Epidermal melanocyte (primary cell): ENCODE data around the gene TBC1D30.
A peak's percentile ranks its signal among the peaks of the same experiment; 100 is the strongest.
"Not testable (repeated sequence)": the region's sequence is repeated elsewhere in the genome, so short reads cannot be mapped to it uniquely, and the experiment has no call there.

Experiments used
- DNase-seq: peaks from one replicate; pipeline ENCODE4 v3.0.0; 2011; ENCODE audit warnings: low spot score; ENCODE audit not compliant: insufficient read length

TBC1D30 gene

DNA sequence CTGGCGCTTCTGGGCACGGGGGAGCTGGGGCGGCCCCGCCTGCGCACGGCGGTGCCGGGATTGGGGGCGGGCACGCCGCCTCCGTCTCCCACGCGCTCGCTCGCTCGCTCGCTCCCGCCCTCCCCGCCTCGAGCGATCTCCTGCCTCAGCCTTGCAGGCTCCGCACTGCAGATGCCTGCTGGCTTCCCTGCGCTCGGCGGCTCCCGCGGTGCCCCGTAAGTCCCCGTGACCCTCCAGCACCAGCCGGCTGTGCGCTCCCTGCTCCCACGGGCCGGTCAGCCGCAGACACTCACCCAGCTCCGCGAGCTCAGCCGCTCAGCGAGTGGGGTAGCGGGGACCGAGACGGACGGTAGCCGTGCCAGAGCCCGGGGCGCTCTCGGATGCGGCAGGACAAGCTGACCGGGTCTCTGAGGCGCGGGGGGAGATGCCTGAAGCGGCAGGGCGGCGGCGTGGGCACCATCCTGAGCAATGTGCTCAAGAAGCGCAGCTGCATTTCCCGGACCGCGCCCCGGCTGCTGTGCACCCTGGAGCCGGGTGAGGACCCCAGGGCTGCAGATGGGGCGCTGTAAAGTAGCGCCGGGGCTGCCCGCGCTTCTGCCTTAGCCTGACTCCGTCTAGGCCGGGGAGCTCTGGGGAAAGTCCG lies at the start of gene TBC1D30:
Gene TBC1D30 (plus strand): TSS at position 148 of the 643 bp plus-strand sequence. CDS start 233 bp downstream, at position 381.
- DNase-seq: no peak

GRCh38 chr12:64775147-64775736 lies 49.2 kb upstream of the TBC1D30 start:
- not testable (repeated sequence) for DNase-seq

GRCh38 chr12:64779354-64779974 lies 45.0 kb upstream of the TBC1D30 start:
- DNase-seq: no peak

GRCh38 chr12:64780132-64780530 lies 44.3 kb upstream of the TBC1D30 start:
- no peak for DNase-seq

DNA sequence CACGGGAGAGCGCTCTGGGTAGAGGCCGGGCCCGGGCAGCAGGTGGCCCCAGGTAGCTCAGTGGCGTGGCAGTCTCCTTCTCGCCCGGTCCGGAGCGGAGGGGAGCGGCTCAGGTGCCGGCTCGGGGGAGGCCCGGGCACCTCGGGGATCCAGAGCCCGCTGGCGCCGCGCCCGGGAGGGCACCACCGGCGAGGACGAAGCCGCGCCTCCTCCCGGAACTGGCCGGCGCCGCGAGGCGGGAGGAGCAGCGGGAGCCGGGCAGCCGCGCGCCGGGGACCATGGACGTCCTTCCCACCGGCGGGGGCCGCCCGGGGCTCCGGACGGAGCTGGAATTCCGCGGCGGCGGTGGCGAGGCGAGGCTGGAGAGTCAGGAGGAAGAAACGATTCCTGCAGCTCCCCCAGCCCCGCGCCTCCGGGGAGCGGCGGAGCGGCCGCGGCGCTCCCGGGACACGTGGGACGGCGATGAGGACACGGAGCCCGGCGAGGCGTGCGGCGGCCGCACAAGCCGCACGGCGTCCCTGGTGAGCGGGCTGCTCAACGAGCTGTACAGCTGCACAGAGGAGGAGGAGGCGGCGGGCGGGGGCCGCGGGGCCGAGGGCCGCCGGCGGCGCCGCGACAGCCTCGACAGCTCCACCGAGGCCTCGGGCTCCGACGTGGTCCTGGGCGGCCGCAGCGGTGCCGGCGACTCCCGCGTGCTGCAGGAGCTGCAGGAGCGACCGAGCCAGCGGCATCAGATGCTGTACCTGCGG lies 43.7 kb upstream of the TBC1D30 start:
- no peak for DNase-seq

- DNase-seq: no peak
Measured at GRCh38 chr12:64781280-64782190, 42.9 kb upstream of the TBC1D30 start.

GRCh38 chr12:64782191-64782876 lies 42.1 kb upstream of the TBC1D30 start:
- no peak for DNase-seq

DNA sequence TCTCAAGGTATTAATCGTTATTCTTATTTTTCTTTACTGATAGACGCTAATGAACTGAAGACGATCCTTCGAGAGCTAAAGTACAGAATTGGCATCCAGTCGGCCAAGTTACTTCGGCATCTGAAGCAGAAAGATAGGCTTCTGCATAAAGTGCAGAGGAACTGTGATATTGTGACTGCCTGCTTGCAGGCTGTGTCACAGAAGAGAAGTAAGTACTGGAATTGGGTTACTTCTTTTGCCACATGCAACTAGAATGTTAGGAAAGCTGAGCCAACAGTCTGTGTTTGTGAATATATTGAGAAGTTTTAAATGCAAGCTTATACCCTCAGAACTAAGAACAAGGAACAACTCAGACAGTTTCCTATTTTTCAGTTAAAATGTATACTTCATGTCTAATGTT lies 38.6 kb upstream of the TBC1D30 start:
- no peak for DNase-seq

GRCh38 chr12:64790166-64790565 lies 34.3 kb upstream of the TBC1D30 start:
- no peak for DNase-seq

GRCh38 chr12:64791036-64791435 lies 33.4 kb upstream of the TBC1D30 start:
- DNase-seq: no peak

DNA sequence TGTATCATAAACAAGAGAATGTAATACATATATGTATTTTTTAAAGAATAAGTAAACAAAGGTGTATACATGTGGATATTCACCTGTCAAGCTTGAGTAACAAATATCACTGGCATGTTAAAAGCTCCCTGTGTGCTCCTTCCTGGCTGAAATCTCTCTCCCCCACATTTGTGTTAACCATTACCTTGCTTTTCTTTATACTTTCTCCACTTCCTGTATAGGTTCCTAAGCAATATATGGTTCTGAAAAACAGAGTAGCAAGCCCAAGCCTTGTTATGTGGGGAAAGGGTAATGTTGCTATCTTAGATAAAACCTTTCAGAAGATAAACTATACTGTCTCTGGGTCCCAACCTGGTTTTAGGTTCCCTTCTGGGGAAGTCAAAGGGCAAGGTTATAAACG lies 32.3 kb upstream of the TBC1D30 start:
- no peak for DNase-seq

GRCh38 chr12:64793610-64794009 lies 30.8 kb upstream of the TBC1D30 start:
- no peak for DNase-seq

- DNase-seq: no peak
Measured at GRCh38 chr12:64794305-64794704, 30.1 kb upstream of the TBC1D30 start.

DNA sequence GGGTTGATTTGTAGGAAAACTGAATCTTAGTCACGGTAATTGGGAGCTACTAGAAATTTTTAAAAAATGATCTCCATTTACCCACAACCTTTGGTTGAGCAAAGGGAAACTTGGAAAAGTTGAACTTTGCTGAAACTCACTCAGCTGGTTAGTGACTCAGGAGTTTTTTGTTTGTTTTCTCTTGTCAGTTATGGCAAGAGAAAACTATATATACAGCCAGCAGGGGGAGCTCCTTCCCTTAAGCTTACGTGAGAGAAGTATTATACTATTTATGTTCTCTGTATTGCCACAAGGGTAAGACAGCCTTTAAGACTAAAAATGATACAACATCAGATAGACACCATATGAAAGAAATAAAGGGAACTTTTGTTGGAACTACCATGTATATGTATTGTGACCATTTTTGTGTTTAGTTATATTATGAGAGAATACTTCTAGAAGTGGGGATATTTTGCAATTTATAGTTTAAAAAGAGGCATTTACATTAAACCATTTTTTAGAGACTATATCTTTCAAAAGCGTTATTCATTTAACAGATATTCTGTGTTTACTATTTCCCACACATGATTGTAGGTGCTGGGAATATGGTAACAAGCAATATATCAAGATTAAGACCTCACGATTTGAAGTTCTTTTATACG lies 28.1 kb upstream of the TBC1D30 start:
- DNase-seq: peak; percentile 76

DNA sequence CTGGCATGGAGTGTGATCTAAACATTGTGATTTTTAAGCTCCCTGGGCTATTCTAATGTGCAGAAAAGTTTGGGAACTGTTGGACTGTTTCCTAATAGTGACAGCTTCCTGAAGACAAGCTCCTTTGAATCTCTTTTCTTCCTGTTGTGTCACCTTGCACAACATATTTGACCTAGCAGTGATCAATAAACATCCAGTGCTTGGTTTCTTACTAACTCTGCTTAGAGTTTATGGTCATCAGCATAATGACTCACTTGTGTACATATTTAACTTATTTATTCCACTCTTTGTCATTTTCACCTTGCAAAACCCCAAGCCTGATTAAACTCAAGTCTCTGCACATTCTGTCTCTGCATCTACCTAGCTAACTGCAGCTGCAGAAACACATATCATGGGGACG lies 27.3 kb upstream of the TBC1D30 start:
- no peak for DNase-seq

GRCh38 chr12:64798165-64798564 lies 26.3 kb upstream of the TBC1D30 start:
- no peak for DNase-seq

DNA sequence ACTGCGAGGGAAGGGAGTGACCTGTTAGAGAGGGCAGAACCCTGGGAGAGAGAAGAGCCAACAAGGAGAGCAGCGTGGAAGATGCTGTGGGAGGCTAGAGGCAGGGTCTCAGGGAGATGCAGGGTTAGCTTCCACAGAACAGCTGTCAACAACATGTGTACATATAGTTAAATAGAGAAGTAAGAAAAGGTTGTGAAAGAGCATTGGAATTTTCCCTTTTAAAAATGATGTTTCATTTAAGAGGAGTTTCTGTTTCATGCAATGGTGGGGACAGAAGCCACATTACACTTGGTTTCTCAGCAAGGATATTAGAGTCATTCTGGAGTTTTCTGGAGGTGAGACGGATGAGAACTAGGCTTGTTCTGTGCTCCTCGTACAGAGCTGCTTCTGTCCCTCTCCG lies 23.8 kb upstream of the TBC1D30 start:
- DNase-seq: no peak

- DNase-seq: peak; percentile 8
Measured at GRCh38 chr12:64801381-64801780, 23.1 kb upstream of the TBC1D30 start.

- DNase-seq: peak; percentile 75
Measured at GRCh38 chr12:64802180-64802775, 22.2 kb upstream of the TBC1D30 start.

DNA sequence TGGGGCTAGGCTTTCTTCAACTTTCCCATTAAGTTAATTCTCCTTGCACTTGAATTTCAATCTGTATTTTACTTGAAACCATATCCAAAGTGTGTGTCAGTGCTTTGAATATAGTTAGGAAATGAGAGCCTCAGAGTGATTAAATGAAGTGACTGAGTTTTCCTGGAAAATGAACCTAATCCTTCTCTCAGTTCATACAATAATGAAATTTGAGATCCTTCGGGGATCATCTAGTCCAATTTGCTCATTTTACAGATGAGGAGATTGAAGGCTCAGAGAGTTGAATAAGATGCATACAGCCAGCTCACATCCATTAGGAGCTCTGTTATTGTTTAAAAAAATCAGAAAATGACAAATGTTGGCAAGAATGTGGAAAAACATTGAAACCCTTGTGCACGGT lies 18.3 kb upstream of the TBC1D30 start:
- no peak for DNase-seq
